ENCODE data around the gene TSGA10IP.

Gene TSGA10IP

GRCh38 chr11:66008468-66009101 is 63.3 kb downstream of the TSGA10IP start:
- no peak for DNase-seq
